ENCODE data around the gene MBD6. TPM values are rescaled to one million over a fixed set of nuclear protein-coding genes. Genes with fewer than 3 reads are reported as not detected.

Gene MBD6
- total RNA-seq, 1 experiment from 2014 or later = 66.8 TPM

DNA sequence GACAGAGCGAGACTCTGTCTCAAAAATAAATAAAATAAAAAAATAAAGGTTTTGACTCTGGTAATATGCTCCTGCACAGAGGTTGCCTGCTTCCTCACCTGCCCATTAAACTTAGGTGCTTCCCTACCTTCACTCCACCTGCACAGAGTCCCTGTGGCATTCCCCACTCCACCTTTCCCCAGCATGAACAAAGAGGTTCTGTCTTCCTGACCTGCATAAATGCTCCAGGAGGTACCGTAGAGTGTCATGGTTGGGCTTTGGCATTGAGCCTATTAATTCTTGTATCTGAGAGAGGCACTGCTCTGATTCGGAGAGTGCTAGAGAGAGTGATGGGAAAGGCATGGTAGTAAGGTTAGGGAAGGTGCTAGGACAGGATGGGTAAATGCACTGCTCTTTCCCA is 49.2 kb upstream of the MBD6 start:
- no peak overlapping the region for H3K14ac ChIP-seq (ENCODE audit: insufficient read depth, low read length)
- no peak overlapping the region for H4K91ac ChIP-seq (ENCODE audit: insufficient read length, low read depth, low read length)
- H2BK15ac ChIP-seq (ENCODE audit: low read depth, low read length) = no peak overlapping the region
- H3K27ac ChIP-seq (ENCODE audit: insufficient read length, low read depth, low read length) = no peak overlapping the region
- no peak overlapping the region for H3K9ac ChIP-seq (ENCODE audit: extremely low read depth, insufficient read length, low read length)
- H3K36me3 Mint-ChIP-seq (ENCODE audit: insufficient read depth in 1 of 3, low read depth in 3 of 3) = peaks cover 0 to 5% (median 5%) of the 10 kb centered on the region in 3 experiments; a peak in 3 of 7 replicates
- H3K4me3 Mint-ChIP-seq = no peak overlapping the region
- H3K27me3 Mint-ChIP-seq (ENCODE audit: low read depth) = peaks cover 73% of the 10 kb centered on the region
- no peak overlapping the region for H4K8ac ChIP-seq (replicated peaks; ENCODE audit: insufficient read length, low read depth, low read length)
- H4K5ac ChIP-seq (ENCODE audit: insufficient read length, low read depth, low read length) = no peak overlapping the region
- no peak overlapping the region for H3T11ph ChIP-seq (ENCODE audit: low read length)
- H4K20me1 ChIP-seq (ENCODE audit: control insufficient read depth, insufficient read depth, insufficient read length) = peaks cover 3% of the 10 kb centered on the region
- H3K23ac ChIP-seq (ENCODE audit: insufficient read length, low read depth, low read length) = no peak overlapping the region
- no peaks in the 10 kb centered on the region for H3K79me2 ChIP-seq (ENCODE audit: insufficient read depth, low read length)
- H3K9me3 ChIP-seq (ENCODE audit: control insufficient read depth, low read depth, low read length) = no peaks in the 10 kb centered on the region
- H2AK5ac ChIP-seq (ENCODE audit: insufficient read length, low read length) = no peak overlapping the region
- no CpG with 5 or more reads among the region's 3 CpGs for WGBS (ENCODE audit: extremely low coverage, insufficient read length, low lambda C conversion rate)
- no peak overlapping the region for H2BK120ac ChIP-seq (ENCODE audit: low read depth, low read length, poor library complexity, severe bottlenecking)
- H3K79me1 ChIP-seq (ENCODE audit: insufficient read depth, low read depth, low read length, poor library complexity, severe bottlenecking) = no peaks in the 10 kb centered on the region
- H3K4me1 ChIP-seq (ENCODE audit: insufficient read depth, low read length) = no peaks in the 10 kb centered on the region; the same call in 1 of the 2 replicates
- no peak overlapping the region for H3K4ac ChIP-seq (ENCODE audit: low read depth, low read length)
- H3K27ac Mint-ChIP-seq = no peak overlapping the region
- no peak overlapping the region for H2BK12ac ChIP-seq (ENCODE audit: insufficient read length, low read depth, low read length)
- no peak for DNase-seq
- TF ChIP-seq, protein P1, sequence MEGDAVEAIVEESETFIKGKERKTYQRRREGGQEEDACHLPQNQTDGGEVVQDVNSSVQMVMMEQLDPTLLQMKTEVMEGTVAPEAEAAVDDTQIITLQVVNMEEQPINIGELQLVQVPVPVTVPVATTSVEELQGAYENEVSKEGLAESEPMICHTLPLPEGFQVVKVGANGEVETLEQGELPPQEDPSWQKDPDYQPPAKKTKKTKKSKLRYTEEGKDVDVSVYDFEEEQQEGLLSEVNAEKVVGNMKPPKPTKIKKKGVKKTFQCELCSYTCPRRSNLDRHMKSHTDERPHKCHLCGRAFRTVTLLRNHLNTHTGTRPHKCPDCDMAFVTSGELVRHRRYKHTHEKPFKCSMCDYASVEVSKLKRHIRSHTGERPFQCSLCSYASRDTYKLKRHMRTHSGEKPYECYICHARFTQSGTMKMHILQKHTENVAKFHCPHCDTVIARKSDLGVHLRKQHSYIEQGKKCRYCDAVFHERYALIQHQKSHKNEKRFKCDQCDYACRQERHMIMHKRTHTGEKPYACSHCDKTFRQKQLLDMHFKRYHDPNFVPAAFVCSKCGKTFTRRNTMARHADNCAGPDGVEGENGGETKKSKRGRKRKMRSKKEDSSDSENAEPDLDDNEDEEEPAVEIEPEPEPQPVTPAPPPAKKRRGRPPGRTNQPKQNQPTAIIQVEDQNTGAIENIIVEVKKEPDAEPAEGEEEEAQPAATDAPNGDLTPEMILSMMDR (conservative IDR thresholded peaks at IDR 0.05) = no peak
- H3K4me2 ChIP-seq (ENCODE audit: insufficient read depth, insufficient read length, low read length) = no peak overlapping the region
- no peaks in the 10 kb centered on the region for H3K9me3 Mint-ChIP-seq
- H3K56ac ChIP-seq (ENCODE audit: insufficient read length, low read depth, low read length) = no peak overlapping the region
- no peak overlapping the region for H2AFZ ChIP-seq (ENCODE audit: low read length)
- peaks cover 21 to 22% of the 10 kb centered on the region in 2 experiments for H3K4me1 Mint-ChIP-seq
- no peak overlapping the region for H2BK20ac ChIP-seq (ENCODE audit: low read depth, low read length, poor library complexity, severe bottlenecking)
- no peak overlapping the region for H3K18ac ChIP-seq (ENCODE audit: insufficient read length, low read depth, low read length)
- no peak overlapping the region for H2BK5ac ChIP-seq (ENCODE audit: insufficient read length, low read length)
- H3K23me2 ChIP-seq (ENCODE audit: insufficient read length, low read depth, low read length, poor library complexity, severe bottlenecking) = peaks cover 15% of the 10 kb centered on the region
- H3K27me3 ChIP-seq (ENCODE audit: insufficient read depth, low read length) = peaks cover 37% of the 10 kb centered on the region

Data from H9 (cell line).